Kasumi-1 (cell line): ENCODE data around the gene GABBR2.

Experiments used
- DNase-seq, 2 experiments: peaks; one replicate each; lab custom pipeline; 2025; lab: John Stamatoyannopoulos, UW

GABBR2 gene

DNA sequence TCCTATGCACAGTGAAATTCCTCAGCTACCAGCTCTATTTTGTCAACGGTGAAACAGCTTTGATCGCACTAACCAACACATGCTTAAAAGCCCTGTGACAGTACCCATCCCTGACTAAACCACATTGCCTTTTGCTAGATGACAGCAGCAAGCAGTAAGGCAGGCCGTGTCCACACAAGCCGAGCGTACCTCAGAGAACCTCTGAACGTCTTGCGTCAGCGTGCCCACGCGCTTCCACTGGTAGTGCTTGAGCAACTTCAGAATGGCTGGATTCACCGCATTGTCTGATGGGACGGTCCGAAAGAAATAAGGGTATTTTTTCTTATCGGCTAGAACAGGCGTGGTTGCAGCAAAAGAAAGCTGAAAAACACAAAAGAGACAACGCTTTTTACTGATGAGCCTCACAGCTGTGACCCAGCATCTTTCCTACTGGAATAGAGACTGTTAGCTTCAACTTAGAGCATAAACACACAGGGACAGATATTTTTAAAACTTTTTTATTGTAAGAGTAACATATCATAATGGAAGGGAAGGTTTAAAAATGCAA, 167.0 kb downstream of the GABBR2 start:
- no peak for DNase-seq

DNA sequence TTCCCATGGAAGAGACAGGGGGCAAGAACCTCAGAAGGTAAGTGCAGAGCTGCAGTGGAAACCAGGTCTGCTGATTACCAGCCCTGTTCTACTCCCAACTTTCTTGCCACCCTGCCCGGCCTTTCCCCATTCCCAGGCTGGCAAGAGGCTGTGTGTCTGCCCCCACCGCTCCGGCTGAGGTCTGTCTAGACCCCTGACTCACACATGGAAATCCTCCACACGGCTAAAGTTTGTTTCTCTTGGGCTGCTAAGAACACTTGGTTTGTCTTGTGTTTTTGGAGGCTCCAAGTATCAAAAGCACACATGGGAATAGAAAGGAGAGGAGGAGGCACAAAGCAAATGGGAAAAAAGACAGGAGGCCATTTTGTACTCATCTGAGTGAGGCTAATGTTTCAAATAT, 168.3 kb downstream of the GABBR2 start:
- DNase-seq, result no peak

GRCh38 chr9:98539954-98540353, 168.8 kb downstream of the GABBR2 start:
- no peak for DNase-seq

DNA sequence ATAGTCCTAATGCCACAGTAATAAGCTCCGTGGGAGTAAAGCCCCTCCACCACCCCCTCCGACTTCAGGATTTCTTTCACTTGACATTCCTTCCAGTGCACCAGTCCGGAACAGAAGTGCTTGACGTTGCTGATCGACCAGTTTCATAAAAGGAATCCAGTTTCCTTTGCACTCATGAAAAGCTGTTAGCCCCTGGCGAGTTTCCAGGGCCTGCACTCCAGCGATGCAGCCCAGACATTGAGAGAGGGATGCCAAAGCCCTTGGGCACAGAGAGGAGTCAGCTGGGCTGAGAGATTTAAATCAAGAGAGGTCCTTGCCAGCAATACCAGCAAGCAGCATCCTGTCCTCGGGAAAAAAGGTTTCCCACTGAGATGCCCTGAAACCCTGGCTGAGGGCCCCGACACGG, 170.1 kb downstream of the GABBR2 start:
- DNase-seq, result no peak

- no peak for DNase-seq
Observed at GRCh38 chr9:98538203-98538602, 170.5 kb downstream of the GABBR2 start.

DNA sequence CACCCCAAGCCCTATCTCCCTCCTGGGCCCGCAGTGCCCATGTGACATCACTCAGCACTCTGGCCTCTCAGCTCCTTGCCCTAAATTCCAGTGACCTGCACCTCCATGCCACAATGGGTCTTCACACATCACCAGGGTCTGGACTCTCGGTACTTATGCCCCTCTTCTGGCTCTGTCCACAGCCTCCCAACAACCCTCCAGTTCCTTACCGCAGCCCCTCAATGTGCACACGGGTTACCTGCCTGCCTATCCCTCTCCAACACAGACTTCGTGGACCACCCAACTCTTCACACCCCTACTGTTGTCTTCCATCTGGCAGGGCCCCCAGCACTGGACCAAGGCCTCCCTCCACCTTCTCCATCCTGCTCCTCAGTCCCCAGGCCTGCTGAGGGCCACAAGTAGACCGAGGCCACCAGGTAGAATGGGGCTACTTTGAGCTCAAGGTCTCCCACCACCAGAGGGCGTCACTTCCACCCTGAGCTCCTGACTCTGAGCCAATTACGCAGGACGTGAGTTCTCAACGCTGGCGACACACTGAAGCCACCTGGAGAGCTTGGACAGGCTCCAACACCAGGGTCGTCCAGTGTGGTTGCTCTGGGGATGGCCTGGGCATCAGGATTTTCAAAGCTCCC, 172.1 kb downstream of the GABBR2 start:
- no peak for DNase-seq

- DNase-seq, result no peak
Observed at GRCh38 chr9:98533866-98534265, 174.9 kb downstream of the GABBR2 start.

GRCh38 chr9:98533132-98533531, 175.6 kb downstream of the GABBR2 start:
- no peak for DNase-seq

- DNase-seq, result no peak
Observed at GRCh38 chr9:98532574-98532973, 176.2 kb downstream of the GABBR2 start.

DNA sequence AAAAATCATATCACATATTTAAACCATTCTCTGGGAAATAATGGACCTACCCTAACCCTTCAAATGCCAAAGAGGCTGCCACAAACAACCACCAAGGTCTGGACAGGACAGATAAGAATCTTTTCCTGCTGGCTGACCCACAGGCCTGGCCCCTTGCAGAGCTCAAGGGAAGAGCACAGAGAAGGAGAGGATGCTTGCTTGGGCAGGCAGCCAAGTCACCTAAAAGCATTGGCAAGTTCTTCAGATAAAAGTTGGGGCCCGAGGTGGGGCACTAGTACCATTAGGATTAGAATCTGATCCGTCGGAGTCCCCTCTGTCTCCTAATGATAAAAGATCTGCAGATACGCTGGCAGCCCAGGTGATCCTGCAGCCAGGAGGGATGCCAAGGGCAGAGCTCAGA, 176.6 kb downstream of the GABBR2 start:
- no peak for DNase-seq

GRCh38 chr9:98530806-98531386, 177.8 kb downstream of the GABBR2 start:
- no peak for DNase-seq

- DNase-seq, result no peak
Observed at GRCh38 chr9:98530275-98530674, 178.5 kb downstream of the GABBR2 start.

DNA sequence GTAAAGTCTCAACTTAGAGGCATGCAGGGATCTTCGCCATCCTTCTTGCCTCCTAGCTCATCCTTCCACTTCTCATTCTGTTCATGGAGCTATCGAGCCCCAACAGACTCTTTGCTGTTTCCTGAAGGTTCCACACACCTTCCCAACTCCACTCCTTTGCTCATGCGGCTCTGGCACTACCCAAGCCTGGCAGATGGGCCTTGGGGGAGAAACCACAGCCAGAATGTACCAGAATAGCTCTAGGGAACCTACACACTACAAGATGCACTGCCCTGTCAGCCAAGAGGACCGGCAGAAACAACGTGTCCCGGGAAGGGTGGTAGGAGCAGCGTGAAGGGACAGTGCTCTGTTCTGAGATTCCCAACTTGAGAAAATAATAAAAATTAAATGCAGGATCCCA, 178.9 kb downstream of the GABBR2 start:
- DNase-seq, result no peak

DNA sequence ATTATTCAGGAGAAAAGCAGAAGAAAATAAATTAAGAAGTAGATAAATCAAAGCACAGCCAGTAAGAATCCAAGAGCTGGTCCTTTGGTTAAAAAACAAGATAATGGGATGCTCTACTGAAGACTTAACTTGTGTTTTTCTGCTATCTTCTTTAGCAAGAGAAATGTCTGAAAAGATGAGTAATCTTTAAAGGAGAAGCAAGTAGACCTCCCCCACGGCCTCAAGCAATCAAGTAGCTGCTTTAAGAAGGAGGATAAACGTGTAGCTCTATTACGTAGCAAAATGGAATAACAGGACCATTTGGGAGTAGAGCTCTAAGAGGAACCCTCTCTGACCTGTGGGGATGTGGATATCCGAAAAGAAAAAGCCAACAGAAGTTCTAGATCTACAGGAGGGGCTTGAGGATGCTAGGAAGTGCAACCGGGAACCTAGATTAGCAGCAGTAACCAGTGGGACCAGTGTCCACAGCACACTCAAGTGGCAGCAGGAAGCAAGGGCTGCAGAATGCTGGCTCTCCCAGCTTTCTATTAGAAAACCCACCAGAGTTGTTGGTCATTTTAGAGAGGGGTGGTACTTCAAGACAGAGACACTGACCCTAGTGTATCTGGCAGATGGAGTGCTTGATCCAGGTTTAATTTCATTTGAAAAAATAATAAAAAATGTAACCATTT, 185.4 kb downstream of the GABBR2 start:
- no peak for DNase-seq

GRCh38 chr9:98522487-98522886, 186.2 kb downstream of the GABBR2 start:
- DNase-seq, result no peak

GRCh38 chr9:98521141-98521540, 187.6 kb downstream of the GABBR2 start:
- no peak for DNase-seq

DNA sequence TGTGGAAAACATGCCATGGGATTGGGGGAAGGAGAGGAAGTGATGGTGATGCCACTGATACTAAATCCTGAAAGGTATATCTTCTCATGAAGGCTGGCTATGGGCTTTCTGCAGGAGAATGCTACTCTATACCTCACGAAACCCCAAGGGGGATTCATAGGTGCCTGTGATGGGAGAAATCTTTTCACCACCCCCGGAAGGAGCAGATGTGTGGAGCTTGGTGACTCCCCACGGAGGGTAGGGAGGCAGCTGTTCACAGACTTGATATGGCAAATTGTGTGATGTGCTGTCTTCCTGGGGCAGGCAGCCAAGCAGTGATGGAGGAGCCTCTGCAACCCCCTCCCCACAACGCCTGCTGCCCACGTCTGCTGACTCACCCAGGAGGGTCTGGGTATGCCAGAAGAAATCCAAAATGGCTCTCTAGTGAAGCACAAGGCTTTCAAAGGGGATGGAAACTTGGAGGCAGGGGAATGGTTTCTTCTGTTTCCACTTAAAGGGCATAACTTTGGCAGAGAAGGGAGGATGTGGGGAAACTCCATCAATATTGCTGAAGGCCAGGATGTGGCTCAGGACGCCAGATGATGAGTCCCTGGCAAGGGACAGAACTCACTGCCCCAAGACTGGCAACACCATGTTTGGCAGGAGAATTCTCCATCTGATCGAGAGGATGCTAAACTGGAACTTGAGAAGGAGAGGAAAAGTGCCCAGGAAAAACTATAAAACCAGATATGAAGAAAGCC, 188.3 kb downstream of the GABBR2 start:
- no peak for DNase-seq

DNA sequence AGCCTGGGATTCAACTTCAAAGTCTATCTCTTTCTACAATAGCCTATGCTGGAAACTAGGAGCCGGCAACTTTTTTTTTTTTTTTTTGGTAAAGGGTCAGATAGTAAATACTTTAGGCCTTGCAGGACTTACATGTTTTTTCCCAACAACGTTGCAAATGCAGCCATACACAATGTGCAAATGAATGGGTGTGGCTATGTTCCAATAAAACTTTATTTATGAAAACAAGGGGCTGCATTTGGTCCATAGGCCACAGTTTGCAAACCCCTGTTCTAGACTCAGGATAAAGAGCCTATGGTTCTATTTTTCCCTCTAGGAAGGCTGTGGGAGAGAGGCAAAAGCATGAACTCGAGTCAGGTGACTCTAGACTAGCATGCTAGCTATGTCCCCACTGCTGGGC, 189.1 kb downstream of the GABBR2 start:
- DNase-seq, result no peak

GRCh38 chr9:98518556-98518955, 190.2 kb downstream of the GABBR2 start:
- DNase-seq, result no peak

GRCh38 chr9:98517761-98518160, 191.0 kb downstream of the GABBR2 start:
- no peak for DNase-seq

DNA sequence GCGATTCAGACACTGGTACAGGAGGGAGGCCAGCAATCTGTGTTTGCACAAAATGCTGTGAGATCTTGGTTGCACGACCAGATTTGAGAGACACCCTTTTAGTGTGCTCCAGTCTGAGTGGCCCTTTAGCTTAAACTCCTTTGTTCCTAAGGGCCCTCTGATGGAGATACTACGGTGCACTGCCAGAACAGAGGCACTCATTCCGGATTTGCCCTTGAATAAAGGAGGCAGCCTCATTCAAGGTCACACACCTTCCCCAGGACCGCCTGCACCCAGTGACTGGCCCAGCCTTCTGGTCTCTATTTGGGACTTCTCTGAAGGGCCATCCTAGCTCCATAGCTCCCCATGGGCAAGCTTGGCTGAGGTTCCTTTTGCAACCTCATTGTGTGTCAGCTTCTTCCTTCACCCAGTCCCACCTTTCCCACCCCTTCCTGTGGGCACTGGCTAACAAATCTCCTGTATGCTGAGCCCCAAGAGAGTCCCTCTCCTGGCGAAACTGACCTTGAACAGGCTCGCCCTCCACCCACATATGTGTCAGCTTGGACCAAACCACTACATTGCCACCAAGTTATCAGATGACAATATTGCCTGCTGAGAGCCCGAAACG, 191.7 kb downstream of the GABBR2 start:
- DNase-seq, result no peak

GRCh38 chr9:98516205-98516896, 192.4 kb downstream of the GABBR2 start:
- DNase-seq, result no peak
